GM12874 (cell line): ENCODE data around the gene ARHGEF19.
A peak's percentile ranks its signal among the peaks of the same experiment; 100 is the strongest.

ENCODE experiments used
- CTCF ChIP-seq: IDR thresholded peaks from 2 replicates; pipeline ENCODE4 v1.5.1; 2011; ENCODE audit warnings: low read depth, mild to moderate bottlenecking, control low read depth, low read length, moderate library complexity; ENCODE audit not compliant: insufficient read depth

The ARHGEF19 gene

GRCh38 chr1:16247441-16247840 is 35.0 kb upstream of the ARHGEF19 start:
- no peak for TF ChIP-seq CTCF

GRCh38 chr1:16246961-16247360 is 34.5 kb upstream of the ARHGEF19 start:
- no peak for TF ChIP-seq CTCF

- TF ChIP-seq CTCF = no peak
These were observed 33.2 kb upstream of the ARHGEF19 start for GRCh38 chr1:16245476-16246196.

- no peak for TF ChIP-seq CTCF
These were observed 32.3 kb upstream of the ARHGEF19 start for GRCh38 chr1:16244650-16245285.

- peak; percentile 82 for TF ChIP-seq CTCF
These were observed 31.6 kb upstream of the ARHGEF19 start for GRCh38 chr1:16243936-16244649.

- no peak for TF ChIP-seq CTCF
These were observed 30.8 kb upstream of the ARHGEF19 start for GRCh38 chr1:16243215-16243610.

GRCh38 chr1:16242556-16243214 is 30.2 kb upstream of the ARHGEF19 start:
- TF ChIP-seq CTCF = no peak
